NB4 (cell line): ENCODE data around the gene WDTC1.

Experiments used
- DNase-seq: peaks from one replicate; pipeline ENCODE4 v3.0.0; 2010; ENCODE audit warnings: low read depth
- H3K4me3 ChIP-seq: one replicate; pipeline ENCODE4 v1.5.1; 2011; ENCODE audit warnings: mild to moderate bottlenecking, low read depth, low read length, moderate library complexity
- CTCF ChIP-seq: IDR thresholded peaks from one replicate; pipeline ENCODE4 v1.5.1; 2012; ENCODE audit warnings: low read depth, low read length
- MAX ChIP-seq: IDR thresholded peaks from 2 replicates; pipeline ENCODE4 v1.6.1; 2011; ENCODE audit warnings: low read depth, low read length
- MYC ChIP-seq: IDR thresholded peaks from 2 replicates; pipeline ENCODE4 v1.6.1; 2011; ENCODE audit warnings: low read depth, low read length
- POLR2A ChIP-seq: IDR thresholded peaks from 2 replicates; pipeline ENCODE4 v1.6.1; 2011; ENCODE audit warnings: mild to moderate bottlenecking; ENCODE audit not compliant: insufficient read length; ENCODE audit errors: extremely low read depth

Gene WDTC1

GRCh38 chr1:27290581-27290980 lies 56.1 kb downstream of the WDTC1 start:
- TF ChIP-seq POLR2A (no peak), MYC (no peak), CTCF (no peak), MAX (no peak)
- DNase-seq: no peak
- no peak overlapping the region for H3K4me3 ChIP-seq

- no peak for DNase-seq
- TF ChIP-seq POLR2A: no peak
- no peak for TF ChIP-seq CTCF
- no peak overlapping the region for H3K4me3 ChIP-seq
These were observed 57.7 kb downstream of the WDTC1 start for GRCh38 chr1:27292106-27292505.

GRCh38 chr1:27293915-27294314 lies 59.5 kb downstream of the WDTC1 start:
- no peak for TF ChIP-seq MAX
- no peak for DNase-seq
- H3K4me3 ChIP-seq: no peak overlapping the region

- TF ChIP-seq CTCF (peak; percentile 65), MAX (no peak)
- no peak overlapping the region for H3K4me3 ChIP-seq
- peak; percentile 56 for DNase-seq
These were observed 62.4 kb downstream of the WDTC1 start for GRCh38 chr1:27296773-27297291.

GRCh38 chr1:27297903-27298302 lies 63.5 kb downstream of the WDTC1 start:
- no peak for DNase-seq
- TF ChIP-seq MYC (no peak), MAX (no peak), POLR2A (no peak), CTCF (no peak)
- H3K4me3 ChIP-seq: no peak overlapping the region

GRCh38 chr1:27298632-27299384 lies 64.4 kb downstream of the WDTC1 start:
- no peak for DNase-seq
- no peak overlapping the region for H3K4me3 ChIP-seq
- TF ChIP-seq POLR2A (no peak), CTCF (no peak), MYC (no peak), MAX (no peak)
